ENCODE measurements around the gene BMPR1B.
"Not testable (repeated sequence)": the region's sequence is repeated elsewhere in the genome, so short reads cannot be mapped to it uniquely, and the experiment has no call there.

Gene BMPR1B

GRCh38 chr4:94831607-94832006 lies 73.9 kb downstream of the BMPR1B start:
- no peak for DNase-seq (ENCODE audit: low read depth in 2 of 3, low spot score in 2 of 3)

- DNase-seq (ENCODE audit: low read depth in 2 of 3, low spot score in 2 of 3), result not testable (repeated sequence)
Observed at GRCh38 chr4:94832329-94832728, 74.6 kb downstream of the BMPR1B start.

- DNase-seq (ENCODE audit: low read depth in 2 of 3, low spot score in 2 of 3), result no peak
Observed at GRCh38 chr4:94833394-94833793, 75.6 kb downstream of the BMPR1B start.

GRCh38 chr4:94834501-94834900 lies 76.7 kb downstream of the BMPR1B start:
- no peak for DNase-seq (ENCODE audit: low read depth in 2 of 3, low spot score in 2 of 3)

GRCh38 chr4:94841166-94841863 lies 83.6 kb downstream of the BMPR1B start:
- DNase-seq (ENCODE audit: low read depth in 2 of 3, low spot score in 2 of 3), result not testable (repeated sequence)

GRCh38 chr4:94841864-94842221 lies 84.1 kb downstream of the BMPR1B start:
- no peak for DNase-seq (ENCODE audit: low read depth in 2 of 3, low spot score in 2 of 3)

DNA sequence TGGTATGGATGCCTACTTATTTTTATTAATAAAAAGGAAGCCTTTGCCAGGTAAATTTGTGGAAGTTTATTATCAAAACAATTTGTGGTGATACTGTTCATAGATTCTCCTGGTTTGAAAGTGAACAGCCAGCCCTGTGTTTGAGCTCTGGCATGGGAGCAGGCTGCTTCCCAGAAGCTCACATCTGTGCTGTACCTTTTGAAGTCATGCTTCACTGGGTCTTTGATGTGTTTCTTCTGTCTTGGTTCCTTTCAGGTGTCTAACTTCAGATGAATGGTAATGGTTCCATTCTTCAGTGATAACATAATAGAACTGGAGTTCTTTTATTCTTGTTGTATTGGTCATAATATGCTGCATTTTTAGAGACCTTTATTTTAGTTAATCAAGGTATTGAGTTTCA lies 85.5 kb downstream of the BMPR1B start:
- no peak for DNase-seq (ENCODE audit: low read depth in 2 of 3, low spot score in 2 of 3)

DNA sequence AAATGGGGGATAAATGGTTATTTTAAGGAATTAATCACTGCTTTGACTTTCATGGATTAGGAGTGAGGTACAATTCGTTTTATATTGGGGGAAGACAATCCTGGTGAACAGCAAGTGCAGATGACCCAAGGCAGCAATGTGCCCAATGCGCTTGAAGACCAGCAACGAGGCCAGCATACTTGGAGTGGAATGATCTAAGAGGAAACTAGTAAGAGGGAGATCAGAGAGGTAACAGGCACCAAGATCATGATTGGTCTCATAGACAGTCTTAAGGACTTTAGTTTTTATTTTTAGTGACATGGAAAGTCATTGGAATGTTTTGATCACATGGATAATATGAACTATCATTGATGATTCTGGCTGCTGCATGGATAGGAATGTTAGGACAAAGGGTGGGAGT lies 90.6 kb downstream of the BMPR1B start:
- no peak for DNase-seq (ENCODE audit: low read depth in 2 of 3, low spot score in 2 of 3)

- no peak for DNase-seq (ENCODE audit: low read depth in 2 of 3, low spot score in 2 of 3)
Observed at GRCh38 chr4:94849901-94850300, 92.1 kb downstream of the BMPR1B start.

- DNase-seq (ENCODE audit: low read depth in 2 of 3, low spot score in 2 of 3), result no peak
Observed at GRCh38 chr4:94852616-94853015, 94.9 kb downstream of the BMPR1B start.

DNA sequence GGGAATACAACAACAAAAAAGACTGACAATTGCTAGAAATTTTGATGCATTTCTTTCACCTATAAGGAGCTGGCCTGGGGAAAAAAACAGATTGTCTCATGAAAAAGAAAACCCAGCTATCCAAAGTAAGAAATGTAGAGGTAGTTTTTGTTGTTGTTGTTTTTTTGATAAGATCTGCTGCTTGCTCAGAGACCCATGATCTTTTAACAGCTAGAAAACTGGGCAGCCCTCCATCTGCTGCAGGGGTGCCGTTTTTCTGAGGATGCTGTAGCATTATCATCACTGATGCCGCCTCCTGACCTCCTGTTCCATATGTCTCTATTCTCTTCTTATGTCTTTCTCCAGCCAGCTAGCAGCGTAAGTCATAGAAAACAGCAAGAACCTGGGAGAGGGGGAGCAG lies 98.3 kb downstream of the BMPR1B start:
- DNase-seq (ENCODE audit: low read depth in 2 of 3, low spot score in 2 of 3), result no peak

GRCh38 chr4:94870146-94870545 lies 112.4 kb downstream of the BMPR1B start:
- DNase-seq (ENCODE audit: low read depth in 2 of 3, low spot score in 2 of 3), result no peak

DNA sequence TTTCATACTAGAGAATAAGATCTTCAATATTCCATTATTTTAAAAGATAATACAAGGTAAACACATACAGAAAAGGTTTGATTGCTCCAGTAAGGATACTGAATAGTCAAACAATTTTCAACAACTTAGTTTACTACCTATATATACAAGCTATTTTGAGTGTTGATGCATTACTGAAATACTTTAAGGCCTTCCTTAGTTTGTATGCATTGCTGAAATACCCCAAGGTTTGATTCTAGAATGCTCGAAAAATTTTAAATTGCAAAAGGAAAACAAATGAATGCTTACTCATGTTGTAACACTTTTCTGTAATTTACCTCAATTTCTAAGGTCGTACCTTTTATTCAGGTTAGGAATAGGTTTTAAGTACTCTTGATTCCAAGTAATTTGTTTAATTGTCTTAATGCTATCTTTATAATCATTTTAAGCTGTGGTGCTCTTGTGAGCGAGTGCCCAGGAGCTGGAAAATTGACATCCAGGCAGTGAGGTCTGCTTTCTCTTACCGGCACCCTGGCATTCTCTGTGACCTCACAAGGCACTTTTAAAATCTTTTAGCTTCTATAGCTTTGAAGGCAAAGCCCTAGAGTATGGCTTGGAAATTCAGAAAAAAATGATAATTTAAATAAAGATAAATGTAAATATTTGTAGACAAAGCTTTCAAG lies 114.0 kb downstream of the BMPR1B start:
- no peak for DNase-seq (ENCODE audit: low read depth in 2 of 3, low spot score in 2 of 3)

GRCh38 chr4:94877973-94878372 lies 120.2 kb downstream of the BMPR1B start:
- no peak for DNase-seq (ENCODE audit: low read depth in 2 of 3, low spot score in 2 of 3)

DNA sequence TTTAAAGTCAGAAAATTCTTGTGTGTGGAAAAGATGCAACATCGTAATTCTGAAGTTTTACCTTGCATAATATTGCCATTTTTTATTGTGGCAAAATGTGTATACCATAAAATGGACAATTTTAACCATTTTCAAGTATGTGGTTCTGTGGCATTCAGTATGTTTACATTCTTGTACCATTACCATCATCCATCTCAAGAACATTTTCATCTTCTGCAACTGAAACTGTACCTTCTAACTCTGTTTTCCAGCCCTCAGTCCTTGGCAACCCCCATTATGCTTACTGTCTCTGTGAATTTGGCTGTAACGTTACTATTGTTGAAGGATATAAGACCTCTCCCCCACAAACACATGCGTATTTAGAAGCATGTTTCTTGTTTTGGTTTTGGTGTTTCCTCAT lies 123.2 kb downstream of the BMPR1B start:
- no peak for DNase-seq (ENCODE audit: low read depth in 2 of 3, low spot score in 2 of 3)

DNA sequence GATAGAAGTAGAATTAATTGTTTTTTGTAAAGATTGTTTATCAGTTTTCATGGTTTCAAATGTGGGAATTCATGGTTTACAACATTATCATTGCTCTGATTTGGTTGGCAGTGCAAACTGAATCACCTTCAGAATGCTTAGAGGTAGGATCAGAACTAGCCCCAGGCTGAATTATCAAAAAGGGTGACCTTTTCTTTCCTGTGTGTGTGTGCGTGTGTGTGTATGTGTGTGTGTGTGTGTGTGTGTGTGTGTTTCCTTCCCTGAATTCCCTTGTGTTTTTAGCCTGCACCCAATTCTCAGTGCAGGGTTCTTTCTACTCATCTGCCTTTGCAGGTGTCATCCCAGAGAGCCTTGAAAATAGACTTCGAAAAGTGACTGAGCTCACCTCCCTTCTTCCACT lies 125.0 kb downstream of the BMPR1B start:
- DNase-seq (ENCODE audit: low read depth in 2 of 3, low spot score in 2 of 3), result no peak

- DNase-seq (ENCODE audit: low read depth in 2 of 3, low spot score in 2 of 3), result no peak
Observed at GRCh38 chr4:94887027-94887426, 129.3 kb downstream of the BMPR1B start.

GRCh38 chr4:94889523-94889922 lies 131.8 kb downstream of the BMPR1B start:
- DNase-seq (ENCODE audit: low read depth in 2 of 3, low spot score in 2 of 3), result no peak

- DNase-seq (ENCODE audit: low read depth in 2 of 3, low spot score in 2 of 3), result no peak
Observed at GRCh38 chr4:94889946-94890345, 132.2 kb downstream of the BMPR1B start.

DNA sequence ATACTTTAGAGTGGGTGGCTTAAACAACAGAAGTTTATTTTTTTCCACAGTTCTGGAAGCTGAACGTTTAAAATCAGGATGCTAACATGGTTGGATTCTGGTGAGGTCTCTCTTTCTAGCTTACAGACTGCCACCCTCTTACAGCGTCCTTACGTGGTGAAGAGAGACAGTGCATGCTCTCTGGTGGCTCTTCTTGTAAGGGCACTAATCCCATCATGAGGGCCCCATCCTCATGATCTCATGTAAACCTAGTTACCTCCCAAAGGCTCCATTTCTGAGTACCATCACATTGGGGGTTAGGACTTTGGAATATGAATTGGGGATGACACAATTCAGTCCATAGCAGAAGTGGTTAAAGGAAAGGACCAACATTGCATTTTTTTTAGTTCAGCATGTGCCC lies 132.8 kb downstream of the BMPR1B start:
- DNase-seq (ENCODE audit: low read depth in 2 of 3, low spot score in 2 of 3), result no peak

DNA sequence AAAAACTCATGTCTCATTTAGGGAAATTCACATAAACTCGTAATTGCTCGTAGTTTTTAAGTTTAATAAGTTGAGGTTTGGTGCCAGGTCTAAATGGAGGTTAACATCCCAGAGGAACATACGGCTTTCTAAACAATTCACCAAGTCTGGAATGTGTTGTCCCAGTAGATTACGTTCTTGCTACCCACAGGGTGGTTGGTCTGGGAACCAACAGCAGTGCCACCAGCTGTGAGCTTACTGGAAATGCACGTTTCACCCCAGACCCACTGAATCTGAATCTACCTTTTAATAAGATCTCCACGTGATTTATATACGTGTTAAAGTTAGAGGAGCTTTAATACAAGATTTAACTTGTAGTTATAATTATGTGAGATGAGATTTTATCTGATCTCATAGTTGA lies 134.3 kb downstream of the BMPR1B start:
- DNase-seq (ENCODE audit: low read depth in 2 of 3, low spot score in 2 of 3), result no peak

DNA sequence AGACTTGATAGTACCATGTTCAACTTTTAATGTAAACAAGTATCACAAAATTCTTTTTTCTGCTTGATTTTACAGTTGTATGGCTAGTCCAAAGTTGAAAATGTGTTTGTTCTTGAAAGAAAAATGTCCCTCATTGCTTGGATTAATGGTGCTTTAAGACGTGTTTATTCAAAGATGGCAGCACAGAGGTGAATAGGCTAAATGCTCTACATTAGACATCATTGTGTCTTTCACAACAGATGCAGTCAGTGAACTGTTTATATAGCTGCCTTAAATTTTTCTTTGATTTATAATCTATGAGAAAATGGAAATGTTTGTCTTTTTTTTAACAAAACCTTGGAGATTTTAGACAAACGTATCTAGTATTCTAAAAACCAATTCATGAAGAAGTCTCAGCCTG lies 137.3 kb downstream of the BMPR1B start:
- no peak for DNase-seq (ENCODE audit: low read depth in 2 of 3, low spot score in 2 of 3)

DNA sequence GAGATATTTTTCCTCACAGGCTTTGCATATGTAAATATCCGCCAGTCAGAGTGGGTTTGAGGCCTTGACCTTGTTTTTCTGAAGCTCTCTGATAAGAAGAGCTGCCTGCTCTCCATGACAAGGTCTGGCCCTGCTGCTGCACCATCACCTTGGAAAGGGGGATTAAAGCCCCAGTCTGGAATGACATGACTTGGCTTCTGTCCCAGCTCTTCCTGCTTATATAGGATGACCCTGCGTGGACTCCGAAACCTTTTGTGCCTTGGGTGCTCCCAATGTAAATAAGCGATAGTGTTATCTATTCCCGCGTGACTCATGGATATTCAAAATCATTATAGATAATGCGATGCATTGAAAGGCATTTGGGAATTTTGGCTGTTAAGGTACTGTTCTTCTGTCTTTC lies 139.3 kb downstream of the BMPR1B start:
- no peak for DNase-seq (ENCODE audit: low read depth in 2 of 3, low spot score in 2 of 3)
